Stimulated activated CD8-positive, alpha-beta memory T cell treated with anti-CD3 and anti-CD28 coated beads, Interleukin-15, amount 100 ng/mL, for 1 hour (primary cell): ENCODE measurements around the gene FAM20A.
A peak's percentile ranks its signal among the peaks of the same experiment; 100 is the strongest.
"Not testable (repeated sequence)": the region's sequence is repeated elsewhere in the genome, so short reads cannot be mapped to it uniquely, and the experiment has no call there.

ENCODE experiments used
- DNase-seq: peaks from one replicate; pipeline ENCODE4 v3.0.0-alpha.2; 2020; ENCODE audit warnings: low read depth

Gene FAM20A

GRCh38 chr17:68519051-68519450, 82.1 kb downstream of the FAM20A start:
- DNase-seq: not testable (repeated sequence)

GRCh38 chr17:68518063-68518815, 82.9 kb downstream of the FAM20A start:
- DNase-seq: no peak

DNA sequence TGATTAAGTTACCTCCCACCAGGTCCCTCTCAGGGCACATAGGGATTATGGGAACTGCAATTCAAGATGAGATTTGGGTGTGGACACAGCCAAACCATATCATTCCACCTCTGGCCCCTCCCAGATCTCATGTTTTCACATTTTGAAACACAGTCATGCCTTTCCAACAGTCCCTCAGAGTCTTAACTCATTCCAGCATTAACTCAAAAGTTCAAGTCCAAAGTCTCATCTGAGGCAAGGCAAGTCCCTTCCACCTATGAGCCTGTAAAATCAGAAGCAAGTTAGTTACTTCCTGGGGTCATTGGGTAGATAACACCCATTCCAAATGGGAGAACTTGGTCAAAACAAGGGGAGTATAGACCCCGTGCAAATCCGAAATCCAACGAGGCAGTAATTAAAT, 83.6 kb downstream of the FAM20A start:
- not testable (repeated sequence) for DNase-seq

- no peak for DNase-seq
These were observed 84.4 kb downstream of the FAM20A start for GRCh38 chr17:68516732-68517131.

DNA sequence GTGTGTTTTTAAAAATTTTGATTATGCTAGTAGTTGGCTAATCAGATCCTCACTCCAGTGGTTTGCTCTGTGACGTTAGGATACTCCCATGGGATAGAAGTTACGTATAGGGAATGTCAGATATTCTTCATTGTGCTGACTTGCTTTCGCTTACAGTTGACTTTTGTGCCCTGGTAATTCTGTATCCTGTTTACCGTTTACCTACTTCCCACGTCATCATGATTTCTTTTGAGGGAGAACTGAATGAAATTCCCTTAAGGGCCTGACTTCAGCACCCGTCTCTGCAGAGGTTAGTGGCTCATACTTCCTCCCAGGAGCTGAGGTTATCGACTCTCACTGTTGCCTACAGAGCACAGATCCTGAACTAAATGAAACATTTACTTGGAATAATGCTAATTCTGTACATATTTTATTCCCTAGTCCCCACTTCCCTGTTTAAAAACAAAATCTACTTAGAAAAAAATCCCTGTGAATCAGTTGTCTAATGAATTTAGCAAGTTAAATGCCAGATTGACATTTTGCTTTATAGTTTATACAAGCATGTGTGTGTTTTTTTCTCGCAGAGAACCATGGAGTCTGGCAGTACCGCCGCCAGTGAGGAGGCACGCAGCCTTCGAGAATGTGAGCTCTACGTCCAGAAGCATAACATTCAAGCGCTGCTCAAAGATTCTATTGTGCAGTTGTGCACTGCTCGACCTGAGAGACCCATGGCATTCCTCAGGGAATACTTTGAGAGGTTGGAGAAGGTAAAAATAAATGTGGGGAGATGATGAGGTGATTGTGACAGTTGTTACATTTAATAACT, 86.1 kb downstream of the FAM20A start:
- no peak for DNase-seq

- no peak for DNase-seq
These were observed 87.2 kb downstream of the FAM20A start for GRCh38 chr17:68513932-68514331.

GRCh38 chr17:68512960-68513474, 88.2 kb downstream of the FAM20A start:
- no peak for DNase-seq

DNA sequence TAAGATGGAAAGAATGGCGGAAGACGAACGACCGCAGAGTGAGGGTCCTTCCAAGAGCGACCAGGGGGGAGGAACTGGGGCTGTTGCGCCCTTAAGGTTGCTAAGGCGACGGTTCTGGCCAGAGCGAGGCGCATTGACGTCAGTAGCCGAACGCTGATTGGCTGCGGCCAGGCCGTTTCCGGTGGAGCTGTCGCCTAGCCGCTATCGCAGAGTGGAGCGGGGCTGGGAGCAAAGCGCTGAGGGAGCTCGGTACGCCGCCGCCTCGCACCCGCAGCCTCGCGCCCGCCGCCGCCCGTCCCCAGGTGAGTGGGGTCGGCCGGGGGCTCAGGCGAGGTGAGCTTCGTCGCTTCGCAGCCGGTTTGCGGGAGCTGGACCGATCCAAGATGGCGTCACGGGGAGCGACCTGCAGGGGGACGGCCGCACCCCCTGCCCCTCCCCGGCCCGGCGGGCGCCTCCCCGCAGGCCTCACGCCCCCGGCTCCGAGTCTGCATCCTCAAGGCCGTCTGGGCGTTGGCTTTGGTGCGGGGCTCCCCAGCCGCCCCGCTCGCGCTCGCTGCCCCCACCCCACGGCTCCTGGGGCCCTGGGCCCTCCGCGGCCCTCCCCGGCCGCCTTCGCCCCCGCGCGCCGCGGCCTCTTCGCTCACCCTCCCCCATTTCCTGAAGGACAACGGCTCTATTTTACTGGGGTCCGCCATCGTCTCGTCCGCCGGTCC, 88.8 kb downstream of the FAM20A start, which contains the start of gene PRKAR1A:
Gene PRKAR1A, plus strand, starts transcription at position 184 of the 713 bp plus-strand sequence. CDS start 2,970 bp downstream, outside the sequence.
- peak; percentile 86 for DNase-seq

- DNase-seq: peak; percentile 61
These were observed 89.4 kb downstream of the FAM20A start for GRCh38 chr17:68511671-68512246.

DNA sequence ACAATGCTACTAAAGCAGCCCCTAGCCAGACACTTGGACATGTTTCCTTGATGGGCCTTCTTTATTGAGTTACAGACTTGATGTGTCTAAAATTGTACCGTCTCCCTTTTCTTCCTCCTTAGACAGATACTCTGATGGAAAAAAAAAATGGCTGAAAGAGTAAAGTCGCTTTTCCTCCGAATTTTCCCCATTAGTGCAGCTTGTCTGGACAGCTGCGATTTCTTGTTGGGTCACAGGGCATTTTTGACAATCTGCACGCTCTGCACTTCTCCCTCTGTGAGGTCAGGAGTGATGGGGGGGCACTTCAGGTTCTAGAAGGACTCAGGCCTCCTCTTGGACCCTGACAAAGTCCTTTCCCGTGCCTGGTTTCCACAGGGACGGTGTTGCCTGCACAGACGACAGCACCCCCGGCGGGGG, 89.9 kb downstream of the FAM20A start:
- DNase-seq: no peak

GRCh38 chr17:68509141-68510057, 91.8 kb downstream of the FAM20A start:
- DNase-seq: no peak

DNA sequence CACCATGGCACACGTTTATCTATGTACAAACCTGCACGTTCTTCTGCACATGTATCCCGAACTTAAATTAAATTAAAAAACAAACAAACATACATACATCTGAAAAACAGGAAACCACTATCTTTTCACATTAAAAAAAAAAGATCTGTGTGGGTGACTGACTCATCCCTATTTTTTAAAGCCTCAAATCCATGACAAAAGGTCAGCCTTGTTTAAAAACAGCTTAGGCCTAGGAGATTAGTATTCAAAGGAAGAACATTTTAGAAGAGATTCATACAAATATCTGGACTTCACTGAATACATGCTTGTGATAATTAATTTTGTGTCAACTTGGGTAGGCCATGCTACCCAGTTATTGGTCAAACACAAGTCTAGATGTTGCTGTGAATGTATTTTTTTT, 93.6 kb downstream of the FAM20A start:
- no peak for DNase-seq

DNA sequence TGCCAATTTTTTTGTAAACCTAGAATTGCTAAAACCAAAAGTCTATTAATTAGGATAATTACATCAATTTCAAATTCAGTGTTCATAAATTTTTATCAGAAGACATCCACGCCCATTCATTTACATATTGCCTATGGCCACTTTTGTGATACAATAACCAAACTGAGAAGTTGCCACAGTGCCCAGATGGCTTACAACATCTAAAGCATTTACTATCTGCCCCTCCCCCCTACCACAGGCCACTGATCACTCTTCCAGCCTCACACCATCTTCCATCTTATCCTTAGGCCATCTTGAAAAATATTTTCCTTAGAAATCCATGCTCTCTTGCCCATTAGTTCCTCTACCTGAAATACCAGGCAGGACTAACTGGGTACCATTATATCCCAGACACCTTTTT, 95.2 kb downstream of the FAM20A start:
- DNase-seq: no peak

DNA sequence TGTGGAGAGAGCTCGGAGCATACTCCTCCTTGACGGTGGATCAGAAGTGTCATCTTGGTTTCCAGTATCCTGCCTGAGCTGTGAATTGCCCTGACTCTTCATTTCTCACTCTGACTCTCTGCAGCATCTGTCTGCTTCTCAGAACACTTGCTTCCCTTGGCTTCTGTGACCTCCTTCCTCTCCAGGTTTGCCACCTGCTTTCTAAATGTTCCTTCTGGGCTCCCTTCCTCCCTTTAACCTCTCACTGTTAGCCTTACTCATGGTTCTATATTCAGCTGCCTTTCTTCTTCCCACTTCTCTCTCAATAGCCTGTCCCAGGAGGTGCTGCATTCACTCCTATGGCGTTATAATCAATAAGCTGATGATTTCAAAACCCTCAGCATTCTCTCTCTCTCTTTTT, 100.1 kb downstream of the FAM20A start:
- no peak for DNase-seq

GRCh38 chr17:68499587-68499986, 101.6 kb downstream of the FAM20A start:
- no peak for DNase-seq

DNA sequence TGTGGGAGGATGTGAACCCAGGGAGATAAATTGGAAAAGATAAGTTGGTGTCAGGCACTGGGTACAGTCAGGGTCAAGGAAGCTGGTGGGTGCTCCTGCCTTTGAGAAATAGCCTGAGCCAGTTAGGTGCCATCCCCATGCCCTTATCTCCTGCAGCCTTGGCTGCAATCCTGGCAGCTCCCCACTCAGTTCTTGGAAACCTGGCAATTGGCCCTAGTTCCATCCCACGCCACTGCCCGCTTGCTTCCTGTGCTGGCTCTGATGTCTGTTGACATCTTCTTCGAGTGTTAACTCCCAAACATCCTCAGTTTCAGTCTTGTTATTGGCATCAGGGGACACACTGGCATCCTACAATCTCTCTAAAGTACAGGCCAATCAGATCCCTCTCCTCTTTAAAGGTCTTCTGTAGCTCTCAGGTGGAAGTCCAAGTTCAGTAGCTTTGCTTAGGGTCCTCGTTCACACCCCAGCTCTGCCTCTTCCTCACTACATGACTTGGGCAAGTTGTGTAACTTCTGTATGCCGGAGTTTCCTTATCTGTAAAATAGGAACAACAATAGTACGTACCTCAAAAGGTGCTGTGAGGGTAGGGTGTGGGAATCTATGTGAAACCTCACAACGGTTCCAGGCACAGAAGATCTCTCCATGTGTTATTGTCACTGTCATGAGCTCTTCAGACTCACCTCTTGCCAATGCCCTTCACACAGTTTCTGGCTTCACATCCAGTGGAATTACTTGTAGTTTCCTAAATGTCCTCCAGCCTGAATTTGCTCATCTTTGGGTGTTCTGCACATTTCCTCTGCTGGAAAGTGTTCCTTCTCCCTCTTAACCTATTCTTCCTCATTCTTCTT, 102.5 kb downstream of the FAM20A start:
- no peak for DNase-seq

GRCh38 chr17:68497885-68498319, 103.3 kb downstream of the FAM20A start:
- no peak for DNase-seq

DNA sequence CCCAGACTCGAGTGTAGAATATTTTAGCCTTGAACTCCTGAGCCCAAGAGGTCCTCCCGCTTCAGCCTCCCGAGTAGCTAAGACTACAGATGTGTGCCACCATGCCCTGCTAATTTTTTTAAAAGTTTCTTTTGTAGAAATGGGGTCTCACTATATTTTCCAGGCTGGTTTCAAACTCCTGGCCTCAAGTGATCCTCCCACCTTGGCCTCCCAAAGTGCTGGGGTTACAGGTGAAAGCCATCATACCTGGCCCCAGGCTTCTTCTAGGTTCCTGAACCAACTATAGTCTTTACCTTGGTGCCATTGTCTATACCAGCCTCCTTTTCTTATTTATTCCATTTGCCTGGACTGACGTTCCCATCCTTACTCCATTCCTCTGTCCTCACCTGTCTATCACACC, 106.1 kb downstream of the FAM20A start:
- DNase-seq: no peak

DNA sequence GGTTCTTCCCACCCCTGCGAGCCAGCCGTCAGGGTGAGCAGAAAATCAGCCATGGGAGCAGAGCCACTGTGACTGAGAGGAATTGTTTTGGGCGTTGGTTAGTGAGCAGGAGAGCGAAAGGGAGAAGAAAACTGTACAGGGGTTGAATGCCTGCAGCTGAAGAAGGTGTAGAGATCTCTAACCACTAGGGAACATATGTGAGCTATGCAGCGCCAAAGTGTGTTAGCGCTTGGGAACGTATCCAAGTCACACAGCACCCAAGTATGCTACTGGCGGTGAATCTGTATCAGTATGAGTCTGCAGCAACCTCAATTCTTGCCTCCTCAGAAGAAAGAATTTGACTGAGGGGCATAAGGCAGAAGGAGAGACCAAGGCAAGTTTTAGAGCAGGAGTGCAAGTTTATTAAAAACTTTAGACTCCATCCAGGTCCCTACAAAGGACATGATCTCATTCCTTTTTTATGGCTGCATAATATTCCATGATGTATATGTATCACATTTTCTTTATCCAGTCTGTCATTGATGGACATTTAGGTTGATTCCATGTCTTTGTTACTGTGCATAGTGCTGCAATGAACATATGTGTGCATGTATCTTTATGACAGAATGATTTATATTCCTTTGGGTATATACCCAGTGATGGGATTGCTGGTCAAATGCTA, 108.6 kb downstream of the FAM20A start:
- DNase-seq: not testable (repeated sequence)
